Measurements from ENCODE around the gene PTPRO.

- TF ChIP-seq CTCF (IDR thresholded peaks at IDR 0.05) = no peak
- TF ChIP-seq MXI1 (IDR thresholded peaks at IDR 0.05; ENCODE audit: low read depth, low read length) = no peak
Observed at GRCh38 chr12:15496738-15497137, 174.4 kb downstream of the PTPRO start.

All from SK-N-SH (cell line).